ENCODE results near the gene UPP1. TPM values are rescaled to one million over a fixed set of nuclear protein-coding genes. Genes with fewer than 3 reads are reported as not detected.

The UPP1 gene
- total and polyA plus RNA-seq, 4 donors: 6.1 to 282 (median 82.9) TPM

DNA sequence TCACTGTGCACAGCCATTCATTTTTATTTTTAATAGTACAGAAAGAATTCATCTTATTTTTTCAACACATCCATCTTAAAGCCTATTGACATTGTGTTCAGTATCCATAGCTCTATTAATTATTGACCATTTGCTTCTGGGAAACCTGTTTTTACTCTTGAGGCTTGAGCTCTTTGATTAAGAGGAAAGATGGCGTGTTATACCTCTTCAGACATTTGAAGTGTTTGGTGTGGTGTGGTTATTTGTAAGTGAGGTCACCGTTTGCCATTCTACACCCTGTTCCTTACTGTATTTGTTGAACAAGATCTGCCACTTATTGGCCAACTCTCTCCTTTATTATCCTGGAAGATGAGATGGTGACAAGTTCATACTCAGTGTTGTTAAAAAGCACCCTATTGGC, 35.3 kb upstream of the UPP1 start:
- H3K4me3 ChIP-seq: no peak overlapping the region
- ATAC-seq (ENCODE audit: insufficient read depth, low FRiP score): peak; percentile 85
- 64 to 87% methylated on average over 2 of the region's 2 CpGs for WGBS, 2 donors
- DNase-seq: peak in 2 of 3 donors; percentile 66 to 81
- no peak overlapping the region for H3K9ac ChIP-seq (ENCODE audit: insufficient read depth in 1 of 2, low read length in 2 of 2)
- H3K36me3 ChIP-seq (ENCODE audit: control insufficient read depth in 4 of 4, insufficient read depth in 4 of 4, low read length in 4 of 4): no peaks in the 10 kb centered on the region
- H3K27ac ChIP-seq (ENCODE audit: low read depth in 1 of 2, low read length in 1 of 2): no peak overlapping the region
- no peaks in the 10 kb centered on the region for H3K4me1 ChIP-seq (ENCODE audit: control insufficient read depth in 5 of 5, insufficient read depth in 5 of 5, low read length in 5 of 5)
- H3K9me3 ChIP-seq (ENCODE audit: control insufficient read depth in 4 of 4, insufficient read depth in 3 of 4, low read length in 3 of 4): peaks cover 0 to 4% (median 0%) of the 10 kb centered on the region in 4 donors
- no peaks in the 10 kb centered on the region for H3K27me3 ChIP-seq (ENCODE audit: control insufficient read depth in 3 of 3, insufficient read depth in 3 of 3, low read length in 2 of 3)
- no peak for TF ChIP-seq CTCF (IDR thresholded peaks at IDR 0.05; ENCODE audit: control extremely low read depth, extremely low read depth)

DNA sequence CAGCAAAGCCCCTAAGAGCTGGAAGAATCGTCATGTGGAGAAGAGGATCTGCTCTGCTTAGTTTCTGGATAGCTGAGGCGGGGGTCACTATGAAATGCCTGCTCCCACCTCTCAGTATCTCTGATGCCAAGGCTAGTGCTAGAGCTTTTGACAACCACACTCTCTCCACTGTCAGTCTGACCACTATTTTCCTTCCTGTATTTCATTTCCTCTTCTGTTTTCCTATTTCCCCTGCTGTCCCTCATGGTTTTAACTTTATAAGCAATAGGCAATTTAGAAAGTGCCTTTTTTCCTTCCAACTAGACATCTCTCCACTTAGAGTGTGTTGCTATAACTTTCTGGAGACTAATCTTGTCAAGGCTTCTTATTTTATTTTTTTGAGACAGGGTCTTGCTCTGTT, 30.1 kb upstream of the UPP1 start:
- no peak overlapping the region for H3K27ac ChIP-seq (ENCODE audit: low read depth in 1 of 2, low read length in 1 of 2)
- 88 to 90% methylated on average over 2 of the region's 2 CpGs for WGBS, 2 donors
- DNase-seq (no peak), ATAC-seq (ENCODE audit: insufficient read depth, low FRiP score) (no peak)
- no peak overlapping the region for H3K9ac ChIP-seq (ENCODE audit: insufficient read depth in 1 of 2, low read length in 2 of 2)
- no peak overlapping the region for H3K4me3 ChIP-seq
- no peaks in the 10 kb centered on the region for H3K27me3 ChIP-seq (ENCODE audit: control insufficient read depth in 3 of 3, insufficient read depth in 3 of 3, low read length in 2 of 3)
- no peak for TF ChIP-seq CTCF (IDR thresholded peaks at IDR 0.05; ENCODE audit: control extremely low read depth, extremely low read depth)
- peaks cover 0 to 3% (median 0%) of the 10 kb centered on the region in 4 donors for H3K9me3 ChIP-seq (ENCODE audit: control insufficient read depth in 4 of 4, insufficient read depth in 3 of 4, low read length in 3 of 4)
- H3K36me3 ChIP-seq (ENCODE audit: control insufficient read depth in 4 of 4, insufficient read depth in 4 of 4, low read length in 4 of 4): no peaks in the 10 kb centered on the region
- no peaks in the 10 kb centered on the region for H3K4me1 ChIP-seq (ENCODE audit: control insufficient read depth in 5 of 5, insufficient read depth in 5 of 5, low read length in 5 of 5)

- ATAC-seq (ENCODE audit: insufficient read depth, low FRiP score): no peak
Measured at GRCh38 chr7:48059706-48060105, 29.4 kb upstream of the UPP1 start.

More at GRCh38 chr7:48059706-48060105, 29.4 kb upstream of the UPP1 start:
- Histone ChIP-seq H3K4me1 (ENCODE audit: control insufficient read depth in 5 of 5, insufficient read depth in 5 of 5, low read length in 5 of 5) (no peaks in the 10 kb centered on the region), H3K4me3 (no peak overlapping the region), H3K9me3 (ENCODE audit: control insufficient read depth in 4 of 4, insufficient read depth in 3 of 4, low read length in 3 of 4) (peaks cover 0 to 5% (median 0%) of the 10 kb centered on the region in 4 donors), H3K27me3 (ENCODE audit: control insufficient read depth in 3 of 3, insufficient read depth in 3 of 3, low read length in 2 of 3) (no peaks in the 10 kb centered on the region), H3K36me3 (ENCODE audit: control insufficient read depth in 4 of 4, insufficient read depth in 4 of 4, low read length in 4 of 4) (no peaks in the 10 kb centered on the region), H3K27ac (ENCODE audit: low read depth in 1 of 2, low read length in 1 of 2) (no peak overlapping the region), H3K9ac (ENCODE audit: insufficient read depth in 1 of 2, low read length in 2 of 2) (no peak overlapping the region)
- no peak for TF ChIP-seq CTCF (IDR thresholded peaks at IDR 0.05; ENCODE audit: control extremely low read depth, extremely low read depth)
- whole genome bisulfite sequencing, 2 donors: 64 to 91% methylated on average over 5 of the region's 5 CpGs
- DNase-seq: peak in 1 of 3 donors; percentile 16
